ENCODE measurements around the gene PDGFD. TPM values are rescaled to one million over a fixed set of nuclear protein-coding genes. Genes with fewer than 3 reads are reported as not detected.

Gene PDGFD
- total and polyA plus RNA-seq, 2 donors (not counting 3 experiments of a cell fraction or from before 2014, with no cell fraction given), result 6.3 to 13.1 TPM

DNA sequence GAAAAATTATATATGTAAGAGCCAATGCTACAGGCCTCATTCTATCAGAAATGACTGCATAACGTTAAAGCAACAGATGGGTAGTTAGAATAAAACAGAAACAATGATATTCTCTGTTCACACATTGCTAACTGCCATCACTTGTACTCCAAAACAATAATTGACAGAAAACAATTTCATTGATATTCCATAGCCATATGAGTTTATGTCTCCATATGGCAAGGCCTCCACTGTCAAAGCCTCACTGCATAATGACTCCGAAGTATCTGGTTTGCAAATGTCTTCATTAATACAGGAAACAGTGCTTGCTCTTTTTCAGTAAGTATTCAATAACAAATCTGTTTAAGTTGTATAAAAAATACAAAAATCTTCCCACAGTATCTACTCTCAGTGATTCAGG lies 117.6 kb downstream of the PDGFD start:
- Histone ChIP-seq H3K36me3 (ENCODE audit: control insufficient read depth in 2 of 2, extremely low read depth in 1 of 2, insufficient read depth in 2 of 2, low read length in 2 of 2) (no peaks in the 10 kb centered on the region), H3K9ac (replicated peaks; ENCODE audit: extremely low read depth, insufficient read depth, low read length) (no peak overlapping the region), H3K4me3 (replicated peaks in 1 of 3; ENCODE audit: insufficient read depth in 1 of 3, low read depth in 1 of 3, low read length in 3 of 3) (no peak overlapping the region), H2AFZ (ENCODE audit: low read depth, low read length) (no peak overlapping the region), H3K79me2 (ENCODE audit: control insufficient read depth, insufficient read depth, low read length) (no peaks in the 10 kb centered on the region), H3K27me3 (ENCODE audit: control insufficient read depth in 2 of 2, insufficient read depth in 2 of 2, low read length in 2 of 2) (no peaks in the 10 kb centered on the region), H3K9me3 (replicated peaks; ENCODE audit: control insufficient read depth, insufficient read depth, low read length) (no peaks in the 10 kb centered on the region), H3K9me1 (replicated peaks; ENCODE audit: control insufficient read depth, extremely low read depth, insufficient read depth, low read length) (no peaks in the 10 kb centered on the region), H4K20me1 (replicated peaks; ENCODE audit: control insufficient read depth, extremely low read depth, insufficient read depth, low read length) (no peaks in the 10 kb centered on the region), H3K4me1 (ENCODE audit: control insufficient read depth, extremely low read depth, insufficient read depth, low read length) (no peaks in the 10 kb centered on the region), H3K4me2 (ENCODE audit: insufficient read depth, low read length) (no peak overlapping the region), H3K27ac (ENCODE audit: insufficient read depth, low read depth, low read length) (no peak overlapping the region)
- intact Hi-C loops (cut with micrococcal nuclease) (no loop called here), dilution Hi-C loops (cut with MboI; ENCODE audit: extremely low pct_ligation_motif_present, low sequenced_read_pairs) (no loop called here)
- DNase-seq (ENCODE audit: low read depth, low spot score) (no peak), FAIRE-seq (no peak)
- TF ChIP-seq JUN (IDR thresholded peaks at IDR 0.05; ENCODE audit: borderline replicate concordance, insufficient read depth, insufficient read length, low read depth) (no peak), POLR2A (IDR thresholded peaks at IDR 0.05; ENCODE audit: low read depth, low read length) (no peak), MAX (IDR thresholded peaks at IDR 0.05; ENCODE audit: insufficient read depth, insufficient read length) (no peak), POLR2AphosphoS5 (IDR thresholded peaks at IDR 0.05; ENCODE audit: insufficient read depth, low read depth, low read length) (no peak), FOS (IDR thresholded peaks at IDR 0.05; ENCODE audit: borderline replicate concordance, insufficient read depth, low read length) (no peak), GATA2 (IDR thresholded peaks at IDR 0.05; ENCODE audit: insufficient read depth, insufficient read length, low read depth, low read length) (no peak), MYC (IDR thresholded peaks at IDR 0.05; ENCODE audit: low read depth, low read length) (no peak), EZH2 (IDR thresholded peaks at IDR 0.05; ENCODE audit: borderline replicate concordance, low read depth, low read length, severe bottlenecking) (no peak)
- TF ChIP-seq, protein P1, sequence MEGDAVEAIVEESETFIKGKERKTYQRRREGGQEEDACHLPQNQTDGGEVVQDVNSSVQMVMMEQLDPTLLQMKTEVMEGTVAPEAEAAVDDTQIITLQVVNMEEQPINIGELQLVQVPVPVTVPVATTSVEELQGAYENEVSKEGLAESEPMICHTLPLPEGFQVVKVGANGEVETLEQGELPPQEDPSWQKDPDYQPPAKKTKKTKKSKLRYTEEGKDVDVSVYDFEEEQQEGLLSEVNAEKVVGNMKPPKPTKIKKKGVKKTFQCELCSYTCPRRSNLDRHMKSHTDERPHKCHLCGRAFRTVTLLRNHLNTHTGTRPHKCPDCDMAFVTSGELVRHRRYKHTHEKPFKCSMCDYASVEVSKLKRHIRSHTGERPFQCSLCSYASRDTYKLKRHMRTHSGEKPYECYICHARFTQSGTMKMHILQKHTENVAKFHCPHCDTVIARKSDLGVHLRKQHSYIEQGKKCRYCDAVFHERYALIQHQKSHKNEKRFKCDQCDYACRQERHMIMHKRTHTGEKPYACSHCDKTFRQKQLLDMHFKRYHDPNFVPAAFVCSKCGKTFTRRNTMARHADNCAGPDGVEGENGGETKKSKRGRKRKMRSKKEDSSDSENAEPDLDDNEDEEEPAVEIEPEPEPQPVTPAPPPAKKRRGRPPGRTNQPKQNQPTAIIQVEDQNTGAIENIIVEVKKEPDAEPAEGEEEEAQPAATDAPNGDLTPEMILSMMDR (IDR thresholded peaks at IDR 0.05; ENCODE audit: extremely low read depth in 1 of 2, insufficient read depth in 1 of 2, low read depth in 1 of 2, low read length in 2 of 2), result no peak
- BruUV-seq (replicated peaks), result no TSS peak
- POLR2A ChIA-PET, result no interaction called here
- CTCF ChIA-PET, result no interaction called here

All from endothelial cell of umbilical vein (primary cell).